Mucosa of descending colon (tissue), 3 donors: ENCODE data around the gene OR5H2. TPM values are rescaled to one million over a fixed set of nuclear protein-coding genes. Genes with fewer than 3 reads are reported as not detected.
A peak's percentile ranks its signal among the peaks of the same experiment; 100 is the strongest.

Source experiments
- ATAC-seq: fragments of 200-7000 bp; cut with Tn5 transposase; one replicate; pipeline ENCODE4 v1.9.1; 2020; ENCODE audit warnings: mild to moderate bottlenecking, moderate library complexity
- DNase-seq, 3 donors: peaks; one replicate each; pipeline ENCODE4 v3.0.0-alpha.2; 2020
- H3K36me3 ChIP-seq: fragments of 200-600 bp; one replicate; pipeline ENCODE4 v1.8.0; 2021; ENCODE audit warnings: low read depth, mild to moderate bottlenecking
- H3K4me1 ChIP-seq: fragments of 200-600 bp; one replicate; pipeline ENCODE4 v1.8.0; 2021; ENCODE audit warnings: low read depth, mild to moderate bottlenecking
- H3K4me3 ChIP-seq: fragments of 200-600 bp; one replicate; pipeline ENCODE4 v1.8.0; 2021; ENCODE audit warnings: mild to moderate bottlenecking
- H3K9me3 ChIP-seq: fragments of 200-600 bp; one replicate; pipeline ENCODE4 v1.8.0; 2021; ENCODE audit warnings: mild to moderate bottlenecking
- intact Hi-C, 2 donors: fragments of 100-400 bp; cut with DNase I in 1 of 2; cut with micrococcal nuclease in 1 of 2; formaldehyde crosslinking; loops; one replicate each; pipeline versions ENCODE4 v1.11.0 to v1.11.1; 2022; cut with DNase I, micrococcal nuclease
- total RNA-seq, 3 donors: library from RNA; stranded (reverse); fragmentation: NEBNext Ultra II Directional in 2 of 3; extraction: Animal tissue kit (Norgen Biotek cat#: 25700) in 2 of 3; gene quantifications; one replicate each; pipeline versions ENCODE4 v1.2.1 to v1.2.4, GENCODE V29; 2021 to 2023
- TF ChIP-seq, protein P1 (sequence below): fragments of 200-600 bp; IDR thresholded peaks from one replicate; pipeline ENCODE4 v1.8.0; 2022; ENCODE audit warnings: antibody characterized with exemption, mild to moderate bottlenecking
- donor health status: DM: no; HTN: no; CAD: no; lungs with moderate emphysema.
- donor health status: DM: no; HTN: no; CAD: no.
- donor health status: DM: no; HTN: yes; CAD: no.

OR5H2 gene
- total RNA-seq, 3 donors from 2014 or later = not detected

DNA sequence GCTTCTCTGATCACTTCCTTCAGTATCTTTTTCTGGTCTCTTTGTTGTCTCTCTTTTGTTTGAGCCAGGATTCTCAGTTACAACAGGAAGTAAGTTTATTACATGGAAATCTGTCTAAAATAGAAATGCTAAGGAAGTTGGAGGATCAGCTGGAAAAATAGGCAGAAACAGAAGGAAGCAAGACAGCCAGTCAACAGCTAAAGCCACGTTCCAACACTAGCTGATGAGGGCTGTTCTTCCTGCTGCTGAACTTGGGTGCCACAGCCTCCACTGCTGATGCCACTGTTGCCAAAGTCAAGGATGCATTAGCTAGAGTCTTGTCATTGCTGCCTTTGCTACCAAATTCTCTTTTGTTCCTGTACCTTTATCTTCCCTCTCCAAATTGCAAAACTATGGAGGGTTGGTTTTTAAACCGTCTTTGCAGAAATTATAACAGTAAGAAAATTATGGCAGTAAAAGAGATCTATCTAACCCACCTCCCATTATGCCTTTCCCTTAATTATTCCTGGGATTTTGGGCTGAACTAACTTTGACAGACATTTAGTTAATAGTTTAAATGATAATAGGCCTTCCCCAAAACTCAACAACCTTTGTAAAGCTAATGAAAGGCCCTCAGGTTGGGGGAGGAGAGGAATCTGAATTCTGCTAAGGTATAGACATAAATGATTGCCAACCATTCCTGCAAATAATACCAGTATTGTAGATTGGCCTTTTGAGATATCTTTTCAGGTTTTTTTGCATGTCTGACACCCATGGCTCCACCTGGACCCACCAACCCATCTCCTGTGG, 44.0 kb downstream of the OR5H2 start:
- no peaks in the 10 kb centered on the region for H3K9me3 ChIP-seq
- H3K4me3 ChIP-seq = no peak overlapping the region
- TF ChIP-seq, protein P1, sequence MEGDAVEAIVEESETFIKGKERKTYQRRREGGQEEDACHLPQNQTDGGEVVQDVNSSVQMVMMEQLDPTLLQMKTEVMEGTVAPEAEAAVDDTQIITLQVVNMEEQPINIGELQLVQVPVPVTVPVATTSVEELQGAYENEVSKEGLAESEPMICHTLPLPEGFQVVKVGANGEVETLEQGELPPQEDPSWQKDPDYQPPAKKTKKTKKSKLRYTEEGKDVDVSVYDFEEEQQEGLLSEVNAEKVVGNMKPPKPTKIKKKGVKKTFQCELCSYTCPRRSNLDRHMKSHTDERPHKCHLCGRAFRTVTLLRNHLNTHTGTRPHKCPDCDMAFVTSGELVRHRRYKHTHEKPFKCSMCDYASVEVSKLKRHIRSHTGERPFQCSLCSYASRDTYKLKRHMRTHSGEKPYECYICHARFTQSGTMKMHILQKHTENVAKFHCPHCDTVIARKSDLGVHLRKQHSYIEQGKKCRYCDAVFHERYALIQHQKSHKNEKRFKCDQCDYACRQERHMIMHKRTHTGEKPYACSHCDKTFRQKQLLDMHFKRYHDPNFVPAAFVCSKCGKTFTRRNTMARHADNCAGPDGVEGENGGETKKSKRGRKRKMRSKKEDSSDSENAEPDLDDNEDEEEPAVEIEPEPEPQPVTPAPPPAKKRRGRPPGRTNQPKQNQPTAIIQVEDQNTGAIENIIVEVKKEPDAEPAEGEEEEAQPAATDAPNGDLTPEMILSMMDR = no peak
- no peak for ATAC-seq
- no peaks in the 10 kb centered on the region for H3K4me1 ChIP-seq
- DNase-seq = no peak
- intact Hi-C loops = no loop called here
- H3K36me3 ChIP-seq = no peaks in the 10 kb centered on the region

GRCh38 chr3:98326945-98327344, 44.6 kb downstream of the OR5H2 start:
- no peak for DNase-seq
- TF ChIP-seq, protein P1 = no peak
- Histone ChIP-seq H3K36me3 (no peaks in the 10 kb centered on the region), H3K4me1 (no peaks in the 10 kb centered on the region), H3K4me3 (no peak overlapping the region), H3K9me3 (no peaks in the 10 kb centered on the region)
- no peak for ATAC-seq
- intact Hi-C loops = no loop called here

GRCh38 chr3:98328933-98329332, 46.6 kb downstream of the OR5H2 start:
- DNase-seq = no peak
- H3K9me3 ChIP-seq = no peaks in the 10 kb centered on the region
- no peak for ATAC-seq
- no peaks in the 10 kb centered on the region for H3K4me1 ChIP-seq
- intact Hi-C loops = no loop called here
- no peaks in the 10 kb centered on the region for H3K36me3 ChIP-seq
- TF ChIP-seq, protein P1 = no peak
- H3K4me3 ChIP-seq = no peak overlapping the region

- DNase-seq = peak in 1 of 3 donors; percentile 57
- H3K4me3 ChIP-seq = no peak overlapping the region
- peak; percentile 62 for ATAC-seq
- H3K4me1 ChIP-seq = no peaks in the 10 kb centered on the region
- TF ChIP-seq, protein P1 = no peak
- intact Hi-C loops = loop anchor here in 1 of 2 donors (5.0 kb wide), 1 partner anchor 287 kb away; no protein-coding TSS in a partner anchor
- no peaks in the 10 kb centered on the region for H3K36me3 ChIP-seq
- no peaks in the 10 kb centered on the region for H3K9me3 ChIP-seq
Measured at GRCh38 chr3:98329392-98330124, 47.3 kb downstream of the OR5H2 start.

DNA sequence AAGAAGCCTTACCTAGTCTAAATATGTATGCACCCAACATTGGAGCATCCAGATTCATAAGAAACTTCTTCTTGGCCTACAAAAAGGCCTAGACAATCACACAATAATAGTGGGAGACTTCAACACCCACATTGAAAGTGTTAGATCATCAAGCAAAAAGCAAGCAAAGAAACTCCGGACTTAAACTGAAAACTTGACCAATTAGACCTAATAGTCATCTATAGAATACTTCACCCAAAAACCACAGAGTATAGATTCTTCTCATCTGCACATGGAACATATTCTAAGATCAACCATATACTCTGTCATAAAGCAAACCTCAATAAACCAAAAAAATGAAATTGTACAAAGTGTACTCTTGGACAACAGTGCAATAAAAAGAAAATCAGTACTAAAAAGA, 49.0 kb downstream of the OR5H2 start:
- ATAC-seq = no peak
- TF ChIP-seq, protein P1 = no peak
- intact Hi-C loops = loop anchor here in 1 of 2 donors (5.0 kb wide), 1 partner anchor 289 kb away; no protein-coding TSS in a partner anchor
- DNase-seq = no peak
- Histone ChIP-seq H3K4me3 (no peak overlapping the region), H3K9me3 (no peaks in the 10 kb centered on the region), H3K4me1 (no peaks in the 10 kb centered on the region), H3K36me3 (no peaks in the 10 kb centered on the region)

Other genes with a start within 250 kb of the OR5H2 start
- gene GABRR3, start 247.2 kb upstream of the OR5H2 start, total RNA-seq = not detected
- not detected for gene OR5AC2, start 195.3 kb upstream of the OR5H2 start, total RNA-seq
- gene OR5H1, start 151.8 kb upstream of the OR5H2 start, total RNA-seq = not detected
- not detected for gene OR5H14, start 135.0 kb upstream of the OR5H2 start, total RNA-seq
- not detected for gene OR5H15, start 115.8 kb upstream of the OR5H2 start, total RNA-seq
- gene OR5H6, start 18.3 kb upstream of the OR5H2 start, total RNA-seq = not detected
- not detected for gene OR5K4, start 71.3 kb downstream of the OR5H2 start, total RNA-seq
- gene OR5K3, start 108.2 kb downstream of the OR5H2 start, total RNA-seq = not detected
- gene OR5K1, start 180.7 kb downstream of the OR5H2 start, total RNA-seq = not detected
- not detected for gene OR5K2, start 215.2 kb downstream of the OR5H2 start, total RNA-seq
- gene CLDND1, start 240.4 kb downstream of the OR5H2 start, total RNA-seq = 100 to 1,000 TPM in 1 of 3 donors, 10 to 100 TPM in 2; 64.6 to 150 (median 70.4) TPM
- gene GPR15, start 249.5 kb downstream of the OR5H2 start, total RNA-seq = 10 to 100 TPM in 1 of 3 donors, 1 to 10 TPM in 2; 4.5 to 11.5 (median 6.9) TPM